ENCODE data around the gene ARSG.

- TF ChIP-seq CTCF (IDR thresholded peaks at IDR 0.05 in 2 of 3, conservative IDR thresholded peaks at IDR 0.05 in 1 of 3; ENCODE audit: control insufficient read depth in 2 of 3, extremely low read depth in 1 of 3, insufficient read depth in 1 of 3, low read depth in 3 of 3, low read length in 3 of 3): no peak
- no peak for TF ChIP-seq CREM (IDR thresholded peaks at IDR 0.05; ENCODE audit: low read depth)
- no peak for TF ChIP-seq FOXK2 (IDR thresholded peaks at IDR 0.05)
- no peak for TF ChIP-seq MEF2B (IDR thresholded peaks at IDR 0.05; ENCODE audit: partially characterized antibody, poor library complexity, severe bottlenecking)
- no peak for TF ChIP-seq RFX5 (IDR thresholded peaks at IDR 0.05; ENCODE audit: low read depth, low read length)
- TF ChIP-seq EZH2 (IDR thresholded peaks at IDR 0.05; ENCODE audit: borderline replicate concordance, control insufficient read depth, low read depth, low read length): no peak
- no peak for TF ChIP-seq POLR2A (IDR thresholded peaks at IDR 0.05; ENCODE audit: low read depth, low read length)
- no peak for TF ChIP-seq BACH1 (IDR thresholded peaks at IDR 0.05; ENCODE audit: borderline replicate concordance)
- no peak for TF ChIP-seq SREBF2 (IDR thresholded peaks at IDR 0.05; ENCODE audit: low read length)
- TF ChIP-seq E2F8 (IDR thresholded peaks at IDR 0.05; ENCODE audit: low read depth, partially characterized antibody): no peak
- TF ChIP-seq TCF7 (IDR thresholded peaks at IDR 0.05; ENCODE audit: borderline replicate concordance): no peak
- no peak for TF ChIP-seq IKZF1 (conservative IDR thresholded peaks at IDR 0.05)
- no peak for TF ChIP-seq POU2F2 (IDR thresholded peaks at IDR 0.05; ENCODE audit: borderline replicate concordance, low read depth, low read length)
- TF ChIP-seq MAX (IDR thresholded peaks at IDR 0.05; ENCODE audit: low read depth, low read length): no peak
These were observed 34.7 kb downstream of the ARSG start for GRCh38 chr17:68325961-68326360.
